Activated effector memory CD4-positive, alpha-beta T cell treated with Interleukin-2 at 50 U/mL for 16 hours (primary cell): ENCODE measurements around the gene PARP15.
A peak's percentile ranks its signal among the peaks of the same experiment; 100 is the strongest.
"Not testable (repeated sequence)": the region's sequence is repeated elsewhere in the genome, so short reads cannot be mapped to it uniquely, and the experiment has no call there.

Source experiments
- DNase-seq: peaks from one replicate; pipeline ENCODE4 v3.0.0-alpha.2; 2020

Gene PARP15

DNA sequence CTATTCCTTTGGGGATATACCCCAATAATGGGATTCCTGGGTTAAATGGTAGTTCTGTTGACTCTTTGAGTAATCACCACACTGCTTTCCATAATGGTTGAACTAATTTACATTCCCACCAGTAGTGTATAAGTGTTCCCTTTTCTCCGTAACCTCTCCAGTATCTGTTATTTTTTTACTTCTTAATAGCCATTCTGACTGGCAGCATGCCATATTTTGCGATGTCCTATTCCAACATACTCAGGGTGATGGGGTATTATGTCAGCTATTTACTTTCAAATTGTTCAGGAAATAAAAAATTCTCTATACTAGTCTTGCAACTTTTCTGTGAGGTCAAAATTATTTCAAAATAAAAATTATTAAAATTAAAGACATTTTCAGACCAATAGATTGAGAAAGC is 94.1 kb downstream of the PARP15 start:
- no peak for DNase-seq

DNA sequence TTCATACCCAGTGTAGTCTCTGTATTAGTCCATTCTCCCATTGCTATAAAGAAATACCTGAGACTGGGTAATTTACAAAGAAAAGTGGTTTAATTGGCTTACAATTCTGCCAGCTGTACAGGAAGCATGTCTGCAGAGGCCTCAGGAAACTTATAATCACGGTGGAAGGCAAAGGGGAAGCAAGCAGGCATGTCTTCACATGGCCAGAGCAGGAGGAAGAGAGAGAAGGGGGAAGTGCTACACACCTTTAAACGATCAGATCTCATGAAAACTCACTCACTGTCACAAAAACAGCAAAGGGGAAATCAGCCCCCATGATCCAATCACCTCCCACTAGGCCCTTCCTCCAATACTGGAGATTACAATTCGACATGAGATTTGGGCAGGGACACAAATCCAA is 96.9 kb downstream of the PARP15 start:
- DNase-seq = no peak

DNA sequence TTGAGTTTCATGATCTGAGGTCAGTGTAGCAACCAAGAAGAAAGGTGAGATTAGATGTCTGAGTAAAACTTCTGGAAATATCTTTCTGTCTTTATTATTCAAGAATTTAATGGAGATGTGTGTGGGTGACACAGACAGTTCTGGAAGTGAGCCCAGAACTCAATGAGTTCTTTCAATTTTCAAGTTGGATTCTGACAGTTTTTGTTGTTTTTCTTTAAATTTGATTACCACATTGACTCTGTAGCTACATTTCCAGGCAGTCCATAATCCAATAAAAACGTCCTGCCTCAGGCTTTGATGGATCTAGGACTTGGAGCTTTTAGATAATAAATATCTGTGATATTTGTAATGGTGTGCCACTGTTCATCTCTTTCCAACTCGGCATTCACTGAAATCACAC is 99.3 kb downstream of the PARP15 start:
- no peak for DNase-seq

DNA sequence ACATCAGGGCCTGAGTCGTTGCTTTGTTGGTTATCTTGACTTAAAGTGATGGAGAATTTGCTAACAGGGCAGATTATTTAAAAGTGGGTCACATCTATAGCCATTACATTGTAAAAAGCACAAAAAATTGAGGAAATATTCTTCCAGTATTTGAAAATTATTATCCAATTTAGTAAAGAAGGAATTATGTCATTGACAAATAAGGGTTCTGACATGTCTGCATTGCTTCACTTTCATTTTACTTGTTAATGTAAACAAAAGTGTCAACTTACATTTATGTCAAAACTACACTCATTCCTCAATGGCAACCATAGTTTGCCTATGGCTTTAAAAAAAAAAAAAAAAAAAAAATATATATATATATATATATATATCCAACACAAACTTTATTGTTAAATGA is 99.8 kb downstream of the PARP15 start:
- no peak for DNase-seq

DNA sequence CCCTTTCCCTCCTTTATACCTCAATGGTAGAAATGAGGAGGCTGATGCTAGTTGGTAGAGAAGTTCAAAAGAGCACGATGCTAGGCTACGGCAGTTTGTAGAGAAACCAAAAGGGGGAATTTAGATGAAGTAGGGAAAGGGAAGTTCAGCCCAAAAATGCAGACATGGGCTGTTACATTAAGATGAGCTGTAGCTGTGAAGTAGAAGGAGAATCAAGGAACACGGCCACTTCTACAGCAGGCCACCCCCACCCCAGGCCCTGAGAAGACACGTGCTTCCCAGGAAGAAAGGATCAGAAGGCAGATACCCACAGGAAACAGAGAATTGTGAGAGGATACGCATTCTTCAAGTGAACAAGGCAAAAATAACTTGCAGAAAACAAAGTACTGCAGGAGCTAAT is 101.1 kb downstream of the PARP15 start:
- DNase-seq = no peak

DNA sequence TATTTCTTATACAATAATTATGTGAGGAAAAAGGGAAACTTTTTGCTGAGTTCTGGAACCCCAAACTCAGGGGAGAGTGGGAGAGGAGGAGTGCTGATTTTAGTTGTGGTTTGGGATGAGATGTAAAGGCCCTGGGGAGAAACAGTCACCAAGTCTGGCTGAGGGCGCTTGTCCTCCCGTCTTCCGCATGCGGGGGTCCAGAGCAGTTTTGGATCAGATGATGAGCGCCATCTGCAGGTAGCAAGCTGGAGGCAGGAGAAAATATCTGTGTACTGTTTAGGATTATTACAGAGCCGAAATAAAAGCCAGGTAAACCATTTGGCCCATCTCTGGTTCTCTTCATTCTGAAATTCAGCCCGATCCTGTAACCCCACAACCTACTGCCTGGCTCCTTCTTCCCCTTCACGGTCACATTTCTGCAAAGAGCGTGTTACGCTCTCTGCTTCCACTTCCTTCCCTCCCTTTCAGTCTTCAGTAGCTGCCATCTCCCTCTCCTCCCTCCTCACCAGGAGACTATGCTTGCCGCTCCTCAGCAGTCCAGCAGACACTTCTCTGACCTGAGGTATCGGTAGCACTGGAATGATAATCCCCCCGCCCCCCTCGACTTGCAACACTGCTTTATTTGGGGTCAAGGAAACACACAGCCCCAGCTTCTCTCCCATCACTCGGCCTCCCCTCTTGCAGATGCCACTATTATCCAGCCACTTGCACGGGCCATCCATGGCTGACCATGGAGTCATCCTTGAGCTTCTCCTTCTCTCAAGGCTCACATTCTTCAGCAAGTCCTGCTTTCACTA is 101.8 kb downstream of the PARP15 start:
- DNase-seq = peak; percentile 75

DNA sequence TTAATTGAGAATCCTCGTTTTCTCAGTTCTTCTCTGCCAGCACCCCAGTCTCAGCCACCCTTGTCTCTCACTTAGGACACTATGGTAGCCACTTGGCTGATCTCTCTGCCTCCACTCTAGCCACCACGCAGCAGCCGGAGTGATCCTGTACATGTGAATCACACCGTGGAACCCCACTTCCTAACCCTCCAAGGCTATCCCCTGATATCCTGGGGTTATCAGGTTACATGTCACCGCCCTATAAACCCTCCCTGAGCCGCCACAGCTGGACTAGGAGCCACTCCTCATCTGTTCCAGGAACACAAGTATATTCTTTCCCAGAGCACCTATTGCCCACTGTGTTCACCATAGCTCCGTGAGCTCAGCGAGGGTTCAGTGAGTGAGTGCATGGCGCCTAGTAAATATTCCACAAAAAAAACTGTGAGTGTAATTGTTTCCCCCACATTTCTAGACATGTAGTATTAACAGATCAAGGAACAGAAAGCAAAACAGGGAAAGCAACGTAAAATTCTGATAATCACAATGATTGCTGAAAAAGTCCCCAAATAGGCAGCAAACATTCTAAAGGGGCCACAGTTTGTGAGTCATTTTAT is 102.5 kb downstream of the PARP15 start:
- no peak for DNase-seq

DNA sequence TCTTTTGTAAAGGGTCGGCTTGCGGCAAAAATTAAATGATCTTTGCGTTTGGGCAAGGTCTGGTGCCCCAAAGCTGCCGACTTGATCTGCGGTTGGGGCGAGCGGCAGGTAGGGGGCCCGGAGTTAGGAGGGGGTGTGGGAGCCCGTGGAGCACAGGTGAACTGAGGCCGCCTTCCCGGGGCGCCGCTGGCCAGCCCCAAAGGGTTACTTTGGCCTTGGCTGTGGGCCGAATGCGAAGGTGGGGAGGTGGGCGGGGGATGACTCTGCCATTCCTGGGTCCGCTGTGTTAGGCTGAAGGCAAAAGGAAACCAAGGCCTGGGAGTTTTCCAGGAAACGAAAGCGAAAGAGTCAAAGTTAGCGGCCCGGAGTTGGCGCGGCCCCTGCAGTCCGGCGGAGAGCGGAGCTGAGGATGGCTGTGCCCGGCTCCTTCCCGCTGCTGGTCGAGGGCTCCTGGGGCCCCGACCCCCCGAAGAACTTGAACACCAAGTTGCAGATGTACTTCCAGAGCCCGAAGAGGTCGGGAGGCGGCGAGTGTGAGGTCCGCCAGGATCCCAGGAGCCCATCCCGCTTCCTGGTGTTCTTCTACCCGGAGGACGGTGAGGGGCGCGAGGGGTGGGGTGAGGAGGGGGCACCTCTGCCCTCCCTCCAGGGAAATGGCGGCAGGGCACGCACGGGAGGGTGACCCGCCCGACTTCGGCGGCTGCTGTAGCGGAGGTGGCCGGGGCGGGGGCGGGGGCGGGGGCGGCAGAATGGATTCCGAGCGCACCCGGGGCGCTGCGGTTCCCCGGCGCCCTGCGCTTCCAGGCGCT is 103.2 kb downstream of the PARP15 start, which contains the start of gene PARP14:
PARP14 (plus strand) TSS at position 365 of the 809 bp plus-strand sequence; CDS start at position 410, 45 bp downstream.
- peak; percentile 57 for DNase-seq

DNA sequence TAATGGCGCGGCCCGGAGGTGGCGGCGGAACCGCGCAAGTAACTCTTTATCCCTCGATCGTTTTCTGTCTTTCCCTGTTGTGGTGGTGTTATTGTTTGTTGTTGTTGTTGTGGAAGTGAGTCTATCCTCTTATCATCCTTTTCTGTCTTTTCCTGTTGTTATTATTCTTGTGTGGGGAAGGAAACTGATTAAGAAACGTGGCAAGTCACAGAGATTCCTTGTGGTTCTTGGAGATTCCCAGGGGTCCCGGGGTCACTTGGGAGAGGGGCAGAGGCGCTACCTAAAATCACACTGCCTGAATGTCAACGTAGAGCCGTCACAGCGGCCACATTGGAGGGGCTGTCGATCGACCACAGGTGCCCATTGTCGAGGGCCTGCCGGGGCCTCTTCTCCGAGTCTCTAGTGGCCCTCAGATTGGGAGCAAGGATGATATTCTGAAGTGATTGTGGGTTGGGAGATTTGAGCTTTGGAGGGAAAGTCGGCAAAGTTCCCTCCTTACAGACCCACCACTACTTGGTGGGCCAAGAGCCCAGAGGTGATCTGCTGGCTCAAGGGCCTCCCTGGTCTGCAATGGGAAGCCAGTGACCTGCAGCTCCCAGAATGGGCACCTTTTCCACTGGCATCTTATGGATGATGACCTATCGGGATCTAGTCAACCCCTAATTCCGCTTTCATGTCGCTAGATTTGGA is 104.0 kb downstream of the PARP15 start:
- DNase-seq = no peak

DNA sequence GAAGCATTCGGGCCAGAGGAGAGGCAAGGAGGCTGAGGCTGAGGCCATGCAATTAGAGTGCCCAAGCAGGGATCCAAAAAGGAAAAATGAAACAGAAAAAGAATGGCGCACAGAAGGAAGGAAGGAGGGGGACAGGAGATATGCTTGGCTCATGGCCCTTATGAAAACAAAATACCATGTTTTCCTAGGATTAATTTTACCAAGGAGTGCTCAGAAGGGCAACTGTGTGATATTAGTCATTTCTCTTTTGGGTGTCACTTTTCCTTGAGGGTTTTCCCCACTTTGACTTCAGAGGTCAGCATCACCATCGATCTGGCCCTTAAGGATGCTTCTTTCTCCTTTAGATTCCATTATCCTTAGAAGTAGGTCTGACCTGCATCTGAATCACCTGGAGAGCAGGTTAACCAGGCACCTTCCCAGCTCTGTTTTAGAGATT is 104.5 kb downstream of the PARP15 start:
- no peak for DNase-seq

DNA sequence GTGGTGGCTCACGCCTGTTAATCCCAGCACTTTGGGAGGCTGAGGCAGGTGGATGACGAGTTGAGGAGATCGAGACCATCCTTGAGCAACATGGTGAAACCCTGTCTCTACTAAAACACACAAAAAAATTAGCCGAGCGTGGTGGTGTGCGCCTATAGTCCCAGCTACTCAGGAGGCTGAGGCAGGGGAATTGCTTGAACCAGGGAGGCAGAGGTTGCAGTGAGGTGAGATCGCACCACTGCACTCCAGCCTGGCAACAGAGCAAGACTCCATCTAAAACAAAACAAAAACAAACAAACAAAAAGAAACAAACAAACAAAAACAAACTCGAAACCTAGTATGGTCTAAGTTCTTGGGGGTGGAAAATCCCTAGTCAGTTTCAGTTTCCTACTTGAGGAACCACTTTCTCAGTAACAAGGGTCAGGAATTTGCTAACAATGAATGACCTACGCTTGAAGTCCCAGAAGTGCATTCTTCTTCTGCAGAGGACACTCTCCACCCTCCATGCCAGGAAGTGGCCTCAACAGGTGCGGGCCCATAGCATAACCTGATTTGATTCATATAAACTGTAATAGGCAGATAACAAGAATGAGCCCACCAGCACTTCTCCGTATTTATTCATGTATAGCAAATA is 105.4 kb downstream of the PARP15 start:
- not testable (repeated sequence) for DNase-seq

DNA sequence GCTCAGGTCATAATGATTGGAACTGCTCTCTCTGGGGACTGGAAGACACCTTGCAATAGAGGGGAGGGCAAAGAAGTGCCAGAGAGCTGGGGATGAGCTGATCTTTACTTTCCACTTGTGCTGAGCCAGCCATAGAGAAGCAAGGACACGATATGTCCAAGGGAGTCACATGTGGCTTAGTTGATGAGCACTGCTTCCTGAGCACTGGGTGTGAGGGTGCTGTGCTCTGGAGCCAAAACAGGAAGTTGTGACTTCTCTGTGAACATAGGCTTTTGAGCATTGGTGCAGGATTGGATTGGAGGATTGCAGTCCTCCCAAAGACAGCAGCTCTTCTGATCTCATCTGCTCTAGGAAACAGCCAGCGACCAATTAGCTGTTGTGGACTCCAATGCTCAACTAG is 109.8 kb downstream of the PARP15 start:
- no peak for DNase-seq
